ENCODE results near the gene LAPTM5. TPM values are rescaled to one million over a fixed set of nuclear protein-coding genes. Genes with fewer than 3 reads are reported as not detected.

LAPTM5 gene
- total and polyA plus RNA-seq, 7 donors: 3.0 to 14.5 (median 13.1) TPM

DNA sequence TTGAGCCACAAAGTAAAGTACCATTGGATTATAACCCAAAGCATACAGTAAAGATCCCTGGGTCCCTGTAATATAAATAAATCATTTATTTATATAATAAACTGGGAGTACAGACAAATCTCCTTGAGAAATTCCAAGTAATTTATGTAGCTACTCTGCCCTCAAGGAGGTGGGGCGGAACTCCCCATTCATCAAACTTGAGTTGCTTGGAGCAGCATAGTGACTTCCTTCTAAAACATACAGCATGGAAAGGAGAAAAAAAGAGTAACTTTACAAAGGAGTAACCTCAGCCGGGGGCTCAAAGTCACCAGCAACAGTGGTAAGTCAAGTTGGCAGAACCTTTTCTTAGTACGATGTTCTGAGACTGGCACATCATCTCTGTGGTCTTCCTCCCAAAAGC lies 4.5 kb downstream of the LAPTM5 start:
- H3K4me1 ChIP-seq: peaks cover 10% of the 10 kb centered on the region
- intact Hi-C loops (cut with DNase I): no loop called here
- no peaks in the 10 kb centered on the region for H3K36me3 ChIP-seq (ENCODE audit: insufficient read depth in 1 of 2, low read depth in 1 of 2)
- no peak overlapping the region for H3K4me3 ChIP-seq
- WGBS, 3 donors: 87 to 90% (median 88%) methylated on average over 3 of the region's 3 CpGs
- no peak for TF ChIP-seq CTCF (IDR thresholded peaks at IDR 0.05)
- DNase-seq (no peak), ATAC-seq (no peak)
- H3K9me3 ChIP-seq: no peaks in the 10 kb centered on the region
- no peak overlapping the region for H3K27ac ChIP-seq
- H3K27me3 ChIP-seq (ENCODE audit: insufficient read depth in 3 of 3, low read length in 2 of 3): peaks cover 0 to 2% (median 0%) of the 10 kb centered on the region in 3 donors

DNA sequence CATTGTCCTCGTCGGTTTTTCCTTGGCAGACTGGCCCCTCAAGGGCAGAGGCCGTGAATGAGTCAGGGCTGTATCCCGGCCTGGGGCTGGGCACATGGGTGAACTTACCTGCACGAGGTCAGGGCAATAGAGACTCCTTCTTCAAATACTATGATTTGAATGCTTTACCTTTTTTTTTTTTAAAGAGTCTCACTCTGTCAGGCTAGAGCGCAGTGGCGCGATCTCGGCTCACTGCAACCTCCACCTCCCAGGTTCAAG lies 5.0 kb downstream of the LAPTM5 start:
- Histone ChIP-seq H3K4me1 (peaks cover 7% of the 10 kb centered on the region), H3K36me3 (ENCODE audit: insufficient read depth in 1 of 2, low read depth in 1 of 2) (no peaks in the 10 kb centered on the region), H3K9me3 (no peaks in the 10 kb centered on the region), H3K4me3 (no peak overlapping the region), H3K27me3 (ENCODE audit: insufficient read depth in 3 of 3, low read length in 2 of 3) (peaks cover 0 to 2% (median 0%) of the 10 kb centered on the region in 3 donors), H3K27ac (no peak overlapping the region)
- intact Hi-C loops (cut with DNase I): no loop called here
- DNase-seq (no peak), ATAC-seq (no peak)
- TF ChIP-seq CTCF (IDR thresholded peaks at IDR 0.05): no peak
- 73 to 88% (median 81%) methylated on average over 9 of the region's 9 CpGs for WGBS, 3 donors

GRCh38 chr1:30751830-30752650 lies 5.5 kb downstream of the LAPTM5 start:
- DNase-seq: no peak
- TF ChIP-seq CTCF (IDR thresholded peaks at IDR 0.05): no peak
- intact Hi-C loops (cut with DNase I): no loop called here
- 92 to 96% (median 94%) methylated on average over 7 to 8 of the region's 8 CpGs for WGBS, 3 donors
- Histone ChIP-seq H3K27ac (no peak overlapping the region), H3K4me1 (peaks cover 7% of the 10 kb centered on the region), H3K9me3 (no peaks in the 10 kb centered on the region), H3K4me3 (no peak overlapping the region), H3K36me3 (ENCODE audit: insufficient read depth in 1 of 2, low read depth in 1 of 2) (no peaks in the 10 kb centered on the region), H3K27me3 (ENCODE audit: insufficient read depth in 3 of 3, low read length in 2 of 3) (peaks cover 0 to 2% (median 0%) of the 10 kb centered on the region in 3 donors)
- ATAC-seq: no peak

DNA sequence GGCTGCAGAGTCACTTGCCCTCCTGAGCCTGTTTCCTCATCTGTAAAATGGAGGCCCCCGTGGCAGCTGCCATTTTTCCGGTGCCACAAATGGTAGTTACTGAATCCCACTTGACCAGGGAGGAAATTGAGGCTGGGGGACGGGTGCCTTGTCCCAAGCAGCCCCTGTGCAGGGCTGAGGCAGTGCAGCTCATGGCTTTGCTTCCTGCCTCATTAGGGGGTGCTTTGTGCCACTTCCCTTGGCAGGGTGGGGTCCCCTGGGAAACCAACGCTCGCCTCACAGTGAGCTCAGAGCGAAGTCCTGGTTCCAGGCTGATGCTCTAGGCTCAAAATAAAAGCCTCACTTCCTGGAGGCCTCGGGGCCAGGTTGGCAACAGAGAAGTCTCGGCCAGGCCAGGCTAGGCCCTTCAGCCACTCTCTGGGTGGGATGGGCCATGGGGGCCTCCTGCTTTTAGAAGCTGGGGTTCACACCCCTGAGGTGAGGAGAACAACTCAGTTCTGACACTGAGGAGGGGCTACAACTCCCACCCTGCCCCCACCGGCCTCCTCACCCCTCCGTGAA lies 6.8 kb downstream of the LAPTM5 start:
- no peak for TF ChIP-seq CTCF (IDR thresholded peaks at IDR 0.05)
- Histone ChIP-seq H3K9me3 (no peaks in the 10 kb centered on the region), H3K36me3 (ENCODE audit: insufficient read depth in 1 of 2, low read depth in 1 of 2) (no peaks in the 10 kb centered on the region), H3K4me1 (no peaks in the 10 kb centered on the region), H3K27me3 (ENCODE audit: insufficient read depth in 3 of 3, low read length in 2 of 3) (peaks cover 0 to 2% (median 0%) of the 10 kb centered on the region in 3 donors), H3K4me3 (no peak overlapping the region), H3K27ac (no peak overlapping the region)
- DNase-seq (no peak), ATAC-seq (no peak)
- WGBS, 3 donors: 75 to 77% (median 75%) methylated on average over 10 of the region's 10 CpGs
- intact Hi-C loops (cut with DNase I): no loop called here

All from psoas muscle (tissue), 8 donors.